A673 (cell line): ENCODE results near the gene PACS2. TPM values are rescaled to one million over a fixed set of nuclear protein-coding genes. Genes with fewer than 3 reads are reported as not detected.
A peak's percentile ranks its signal among the peaks of the same experiment; 100 is the strongest.

Experiments used
- Bru-seq: library from RNA; stranded (reverse); fragments of 400-500 nt; gene quantifications from one replicate; lab custom pipeline; 2021; lab: Mats Ljungman, UMichigan
- BruChase-seq, 2 experiments: library from RNA; stranded (reverse); fragments of 400-500 nt; gene quantifications; one replicate each; lab custom pipeline; 2021; lab: Mats Ljungman, UMichigan
- BruUV-seq: library from RNA; stranded (reverse); fragments of 400-500 nt; replicated peaks from 2 replicates; lab custom pipeline; 2021; lab: Mats Ljungman, UMichigan
- CTCF ChIA-PET: fragments of 300-600 bp; sonication (Branson Sonifier 250); formaldehyde crosslinking; loops from one replicate; lab custom pipeline; 2022; ENCODE audit warnings: antibody characterized with exemption; lab: Charles Lee
- POLR2A ChIA-PET: fragments of 300-600 bp; sonication (Branson Sonifier 250); formaldehyde crosslinking; loops from one replicate; lab custom pipeline; 2022; ENCODE audit warnings: antibody characterized with exemption; ENCODE audit not compliant: low non-redundant PET; lab: Charles Lee
- DNase-seq: peaks from one replicate; pipeline ENCODE4 v3.0.0-alpha.2; 2015; ENCODE audit warnings: low spot score
- H3K27ac ChIP-seq: fragments of 200-600 bp; sonication (generic); 2 replicates; pipeline ENCODE4 v1.5.1; 2016; ENCODE audit warnings: mixed run types, low read depth, mild to moderate bottlenecking, mixed read lengths, antibody characterized with exemption, low read length; ENCODE audit not compliant: poor library complexity, severe bottlenecking
- H3K27me3 ChIP-seq: fragments of 200-600 bp; sonication (generic); replicated peaks from 2 replicates; pipeline ENCODE4 v1.6.1; 2017; ENCODE audit warnings: mixed run types, low read depth, mild to moderate bottlenecking, mixed read lengths, antibody characterized with exemption, low read length; ENCODE audit not compliant: insufficient read depth, poor library complexity
- H3K36me3 ChIP-seq: fragments of 200-600 bp; sonication (generic); 2 replicates; pipeline ENCODE4 v1.6.1; 2016; ENCODE audit warnings: mixed run types, mild to moderate bottlenecking, mixed read lengths, antibody characterized with exemption, low read length; ENCODE audit not compliant: insufficient read depth, poor library complexity, severe bottlenecking
- H3K4me1 ChIP-seq: fragments of 200-600 bp; sonication (generic); 2 replicates; pipeline ENCODE4 v1.6.1; 2017; ENCODE audit warnings: mixed run types, mild to moderate bottlenecking, mixed read lengths, antibody characterized with exemption, low read length; ENCODE audit not compliant: insufficient read depth, poor library complexity, severe bottlenecking
- H3K4me3 ChIP-seq: fragments of 200-600 bp; sonication (generic); 2 replicates; pipeline ENCODE4 v1.5.1; 2016; ENCODE audit warnings: low read depth, mixed run types, mild to moderate bottlenecking, mixed read lengths, low read length; ENCODE audit not compliant: poor library complexity, severe bottlenecking
- H3K9me3 ChIP-seq: fragments of 200-600 bp; sonication (generic); 2 replicates; pipeline ENCODE4 v1.6.1; 2016; ENCODE audit warnings: mixed run types, low read depth, mild to moderate bottlenecking, mixed read lengths, antibody characterized with exemption, low read length; ENCODE audit not compliant: poor library complexity, severe bottlenecking
- CTCF ChIP-seq: fragments of 300-800, 200-600 bp; sonication (generic); conservative IDR thresholded peaks from 2 replicates; pipeline ENCODE4 v1.5.1; 2017; ENCODE audit warnings: low read depth, mild to moderate bottlenecking, antibody characterized with exemption, low read length, moderate library complexity, mixed read lengths
- EZH2 ChIP-seq: fragments of 200-600 bp; sonication (generic); IDR thresholded peaks from 2 replicates; pipeline ENCODE4 v1.6.1; 2017; ENCODE audit warnings: borderline replicate concordance, low read depth, mild to moderate bottlenecking, mixed read lengths, antibody characterized with exemption, low read length; ENCODE audit not compliant: poor library complexity, severe bottlenecking
- intact Hi-C: fragments of 100-400 bp; cut with micrococcal nuclease; formaldehyde crosslinking; loops from one replicate; pipeline ENCODE4 v1.10.0; 2022; ENCODE audit not compliant: unreplicated experiment
- long read RNA-seq: library from polyadenylated mRNA; stranded (forward); transcript quantifications from one replicate; pipeline ENCODE4 v2.0.0, GENCODE V29; 2022
- total RNA-seq: library from RNA; stranded (reverse); gene quantifications from 2 replicates; pipeline ENCODE4 v1.2.3, GENCODE V29; 2021

The PACS2 gene
- 52.5 and 63.4 TPM in 2 replicates for total RNA-seq
- percentile 50 among the genes with signal in this experiment for Bru-seq, nascent RNA
- percentile 58 among the genes with signal in this experiment for BruChase-seq, experiment 1, labeled RNA remaining after a 2-hour chase
- percentile 71 among the genes with signal in this experiment for BruChase-seq, experiment 2, labeled RNA remaining after a 6-hour chase
- long read RNA-seq, transcript PACS2-201 (24 exons, 3,708 nt) = major isoform, 98 of 180 reads
- long read RNA-seq, partial matches to known transcripts = 15 of 180 reads
- long read RNA-seq, other reads (novel, unspliced or antisense) = 64 of 180 reads

GRCh38 chr14:105314287-105315200 lies at the start of gene PACS2:
Gene PACS2, plus strand, starts transcription at chr14:105314748. Its CDS starts 171 bp downstream, at chr14:105314919.
- ChIA-PET CTCF (interaction anchor here (0.6 to 1.5 kb wide), 3 partner anchors 13 to 119 kb away, joined by 3 to 6 read pairs (median 3); partner anchors contain the start of gene BRF1), POLR2A (interaction anchor here (0.6 kb wide), 1 partner anchor 75 kb away, joined by 8 read pairs; no protein-coding TSS in a partner anchor)
- no peaks in the 10 kb centered on the region for H3K27me3 ChIP-seq
- intact Hi-C loops = no loop called here
- H3K9me3 ChIP-seq = no peaks in the 10 kb centered on the region
- no TSS peak for BruUV-seq
- H3K4me1 ChIP-seq = peaks cover 17% of the 10 kb centered on the region
- TF ChIP-seq EZH2 (no peak), CTCF (no peak)
- no peaks in the 10 kb centered on the region for H3K36me3 ChIP-seq
- peak; percentile 93 for DNase-seq
- H3K4me3 ChIP-seq = peak within 1 kb of the TSS; percentile 73
- peak within 1 kb of the TSS; percentile 38 for H3K27ac ChIP-seq

GRCh38 chr14:105267820-105268548 lies 46.6 kb upstream of the PACS2 start:
- POLR2A ChIA-PET = no interaction called here
- TF ChIP-seq CTCF = no peak
- no peak for DNase-seq
- CTCF ChIA-PET = no interaction called here
- Histone ChIP-seq H3K4me1 (no peaks in the 10 kb centered on the region), H3K9me3 (no peaks in the 10 kb centered on the region), H3K4me3 (no peak overlapping the region), H3K36me3 (no peaks in the 10 kb centered on the region), H3K27ac (no peak overlapping the region), H3K27me3 (no peaks in the 10 kb centered on the region)
- no TSS peak for BruUV-seq
- intact Hi-C loops = no loop called here

GRCh38 chr14:105268736-105269354 lies 45.7 kb upstream of the PACS2 start:
- no peak overlapping the region for H3K4me3 ChIP-seq
- no peak for DNase-seq
- no peaks in the 10 kb centered on the region for H3K36me3 ChIP-seq
- BruUV-seq = no TSS peak
- intact Hi-C loops = no loop called here
- POLR2A ChIA-PET = no interaction called here
- CTCF ChIA-PET = no interaction called here
- H3K4me1 ChIP-seq = no peaks in the 10 kb centered on the region
- no peaks in the 10 kb centered on the region for H3K27me3 ChIP-seq
- TF ChIP-seq CTCF (no peak), EZH2 (no peak)
- no peak overlapping the region for H3K27ac ChIP-seq
- H3K9me3 ChIP-seq = no peaks in the 10 kb centered on the region
